K562 (cell line): Measurements from ENCODE around the gene ATP6V1F. TPM values are rescaled to one million over a fixed set of nuclear protein-coding genes. Genes with fewer than 3 reads are reported as not detected.

Experiments used
- CBFA2T3 ChIP-seq: fragments of 450-650 bp; IDR thresholded peaks from 2 replicates; pipeline ENCODE4 v1.6.1; 2017
- CREB1 ChIP-seq, 2 experiments: sonication (generic) in 1 of 2; formaldehyde crosslinking in 1 of 2; IDR thresholded peaks; 2 replicates each; pipeline versions ENCODE4 v1.6.1 to v1.8.0; 2012 to 2022; ENCODE audit warnings: inconsistent platforms in 1 of 2, mild to moderate bottlenecking in 1 of 2, missing genetic modification reagents in 1 of 2, moderate library complexity in 1 of 2
- E2F3 ChIP-seq: fragments of 250-450 bp; sonication (Bioruptor Pico); IDR thresholded peaks from 2 replicates; pipeline ENCODE4 v1.4.0; 2020; ENCODE audit warnings: mild to moderate bottlenecking
- ELF4 ChIP-seq: fragments of 450-650 bp; formaldehyde crosslinking; IDR thresholded peaks from 2 replicates; pipeline ENCODE4 v1.4.0; 2022; ENCODE audit warnings: missing genetic modification characterization
- ETV1 ChIP-seq: fragments of 450-650 bp; conservative IDR thresholded peaks from 2 replicates; pipeline ENCODE4 v1.6.1; 2016; ENCODE audit warnings: missing genetic modification characterization, control low read depth, low read depth, missing compliant biosample characterization
- FOXJ3 ChIP-seq: sonication (generic); formaldehyde crosslinking; IDR thresholded peaks from 2 replicates; pipeline ENCODE4 v1.4.0; 2020; ENCODE audit warnings: mild to moderate bottlenecking, missing genetic modification reagents
- ILF3 ChIP-seq: fragments of 450-650 bp; IDR thresholded peaks from 2 replicates; pipeline ENCODE4 v1.6.1; 2018; ENCODE audit warnings: antibody characterized with exemption, mild to moderate bottlenecking, moderate library complexity, borderline replicate concordance
- MEIS2 ChIP-seq: fragments of 450-650 bp; IDR thresholded peaks from 2 replicates; pipeline ENCODE4 v1.6.1; 2014; ENCODE audit warnings: mild to moderate bottlenecking; ENCODE audit not compliant: partially characterized antibody
- RCOR1 ChIP-seq, 2 experiments: IDR thresholded peaks; 2 replicates each; pipeline ENCODE4 v1.6.1; 2012; ENCODE audit warnings: low read depth in 2 of 2, low read length in 2 of 2, borderline replicate concordance in 1 of 2, improper control_type of control experiment in 1 of 2
- UBTF ChIP-seq, 2 experiments: IDR thresholded peaks; 2 replicates each; pipeline ENCODE4 v1.6.1; 2012; ENCODE audit warnings: improper control_type of control experiment in 2 of 2, low read depth in 2 of 2, low read length in 2 of 2, borderline replicate concordance in 1 of 2
- USF2 ChIP-seq: sonication (generic); formaldehyde crosslinking; IDR thresholded peaks from 2 replicates; pipeline ENCODE4 v1.5.0; 2020; ENCODE audit warnings: missing genetic modification reagents
- ZBTB40 ChIP-seq, 2 experiments: fragments of 450-650 bp in 1 of 2; sonication (generic) in 1 of 2; formaldehyde crosslinking in 1 of 2; IDR thresholded peaks; 2 replicates each; pipeline versions ENCODE4 v1.7.1 to v1.9.0; 2016 to 2022; ENCODE audit warnings: inconsistent platforms in 1 of 2, mild to moderate bottlenecking in 1 of 2, missing genetic modification reagents in 1 of 2
- ZFP30 ChIP-seq: fragments of 250-450 bp; sonication (Bioruptor Pico); IDR thresholded peaks from 2 replicates; pipeline ENCODE4 v1.8.0; 2022; ENCODE audit warnings: moderate library complexity, mild to moderate bottlenecking, inconsistent platforms, borderline replicate concordance
- ZNF3 ChIP-seq: fragments of 250-450 bp; sonication (Bioruptor Pico); IDR thresholded peaks from 2 replicates; pipeline ENCODE4 v1.5.0; 2021; ENCODE audit warnings: mild to moderate bottlenecking, moderate library complexity
- polyA plus RNA-seq, 8 experiments: library from polyadenylated mRNA; depleted of rRNA in 4 of 8; stranded (reverse) in 5 of 8; unstranded in 3 of 8; fragments of >200 nt; fragmentation: Nextera tagmentation in 2 of 8; fragmentation: Illumina TruSeq in 1 of 8; extraction: Ambion mirVana in 2 of 8; extraction: Trizol in 1 of 8; gene quantifications; 2 replicates each; pipeline versions ENCODE4 v1.2.1 to v1.2.3, GENCODE V29; 2011 to 2014; ENCODE audit warnings: inconsistent platforms in 1 of 8, missing spikeins in 1 of 8
- total RNA-seq, 7 experiments: library from RNA; depleted of rRNA in 6 of 7; stranded (reverse); fragments of >200 nt in 6 of 7; fragmentation: Illumina TruSeq in 2 of 7; extraction: Trizol in 2 of 7; gene quantifications; 2 replicates each; pipeline versions ENCODE4 v1.2.1 to v1.2.3, GENCODE V29; 2011 to 2021; ENCODE audit warnings: low replicate concordance in 1 of 7

Gene ATP6V1F
- total and polyA plus RNA-seq, 9 of the 15 experiments (the other 6 are each of a cell fraction or from before 2014, with no cell fraction given) = 206 to 1,123 (median 542) TPM

- no peak for TF ChIP-seq ZBTB40 (IDR thresholded peaks at IDR 0.05)
- no peak for TF ChIP-seq ZBTB40 (CRISPR knock-in tag; IDR thresholded peaks at IDR 0.05)
- TF ChIP-seq ELF4 = no peak
- TF ChIP-seq RCOR1 (IDR thresholded peaks at IDR 0.05; ENCODE audit: borderline replicate concordance in 1 of 2, low read depth in 2 of 2, low read length in 2 of 2) = peak in 1 of 2 experiments; percentile 64; a peak in 1 of 4 replicates
- TF ChIP-seq CBFA2T3 = no peak
- no peak for TF ChIP-seq CREB1 (IDR thresholded peaks at IDR 0.05)
- TF ChIP-seq CREB1 (CRISPR knock-in tag; IDR thresholded peaks at IDR 0.05) = no peak; the same call in 1 of the 2 replicates
- no peak for TF ChIP-seq ILF3
- no peak for TF ChIP-seq USF2
- TF ChIP-seq UBTF (IDR thresholded peaks at IDR 0.05; ENCODE audit: borderline replicate concordance in 1 of 2, low read depth in 2 of 2, low read length in 2 of 2) = no peak
- TF ChIP-seq ZNF3 (CRISPR knock-in tag) = no peak
- TF ChIP-seq E2F3 (CRISPR knock-in tag) = 0 out of 2 replicates have a peak, but pooled peaks have one; percentile 55
- TF ChIP-seq ETV1 (tag) = no peak
- no peak for TF ChIP-seq MEIS2
- no peak for TF ChIP-seq ZFP30 (CRISPR knock-in tag)
- no peak for TF ChIP-seq FOXJ3 (CRISPR knock-in tag)
Measured at GRCh38 chr7:128879939-128880746, 17.5 kb downstream of the ATP6V1F start (continued).
